HTERT RPE-1 (cell line): ENCODE measurements around the gene DCT.

Source experiments
- in situ Hi-C: fragments of 300-500 bp; cut with MboI; formaldehyde crosslinking; loops from 4 replicates; pipeline ENCODE4 v1.14.3; 2020; ENCODE audit warnings: low sequenced_read_pairs

Gene DCT

GRCh38 chr13:94454906-94455305 lies 24.6 kb downstream of the DCT start:
- in situ Hi-C loops: no loop called here

- in situ Hi-C loops: no loop called here
Measured at GRCh38 chr13:94454334-94454733, 25.1 kb downstream of the DCT start.

- in situ Hi-C loops: no loop called here
Measured at GRCh38 chr13:94444826-94445225, 34.7 kb downstream of the DCT start.

GRCh38 chr13:94435604-94436226 lies 43.8 kb downstream of the DCT start:
- in situ Hi-C loops: no loop called here

- in situ Hi-C loops: no loop called here
Measured at GRCh38 chr13:94433055-94433961, 46.2 kb downstream of the DCT start.

GRCh38 chr13:94431987-94432386 lies 47.5 kb downstream of the DCT start:
- in situ Hi-C loops: no loop called here

GRCh38 chr13:94431574-94431973 lies 47.9 kb downstream of the DCT start:
- in situ Hi-C loops: no loop called here

- in situ Hi-C loops: no loop called here
Measured at GRCh38 chr13:94427313-94427953, 52.0 kb downstream of the DCT start.

GRCh38 chr13:94419925-94420305 lies 59.6 kb downstream of the DCT start:
- in situ Hi-C loops: no loop called here

GRCh38 chr13:94419304-94419924 lies 60.1 kb downstream of the DCT start:
- in situ Hi-C loops: no loop called here

GRCh38 chr13:94417294-94417693 lies 62.2 kb downstream of the DCT start:
- in situ Hi-C loops: no loop called here

- in situ Hi-C loops: no loop called here
Measured at GRCh38 chr13:94416454-94417080, 62.9 kb downstream of the DCT start.

- in situ Hi-C loops: no loop called here
Measured at GRCh38 chr13:94415500-94416237, 63.8 kb downstream of the DCT start.

- in situ Hi-C loops: no loop called here
Measured at GRCh38 chr13:94414708-94415107, 64.8 kb downstream of the DCT start.

GRCh38 chr13:94414141-94414540 lies 65.3 kb downstream of the DCT start:
- in situ Hi-C loops: no loop called here

GRCh38 chr13:94413598-94413944 lies 65.9 kb downstream of the DCT start:
- in situ Hi-C loops: no loop called here

GRCh38 chr13:94412870-94413597 lies 66.4 kb downstream of the DCT start:
- in situ Hi-C loops: no loop called here

- in situ Hi-C loops: no loop called here
Measured at GRCh38 chr13:94411747-94412146, 67.7 kb downstream of the DCT start.

- in situ Hi-C loops: no loop called here
Measured at GRCh38 chr13:94408314-94409036, 71.0 kb downstream of the DCT start.
